WERI-Rb-1 (cell line): ENCODE measurements around the gene DYNC2H1.

ENCODE experiments used
- DNase-seq: peaks from one replicate; pipeline ENCODE4 v3.0.0-alpha.2; 2020
- H3K27ac ChIP-seq: fragments of 250-450 bp; sonication (Bioruptor Pico); 2 replicates; pipeline ENCODE4 v1.5.1; 2020; ENCODE audit warnings: mild to moderate bottlenecking, moderate library complexity
- H3K27me3 ChIP-seq: fragments of 250-450 bp; sonication (Bioruptor Pico); 2 replicates; pipeline ENCODE4 v1.5.1; 2021; ENCODE audit warnings: mild to moderate bottlenecking, low read depth, moderate library complexity; ENCODE audit not compliant: insufficient read depth, severe bottlenecking
- H3K36me3 ChIP-seq: fragments of 250-450 bp; sonication (Bioruptor Pico); 2 replicates; pipeline ENCODE4 v1.5.1; 2020; ENCODE audit warnings: mild to moderate bottlenecking, moderate library complexity
- H3K4me3 ChIP-seq: 2 replicates; pipeline ENCODE4 v1.5.1; 2011; ENCODE audit warnings: low read depth, mild to moderate bottlenecking, control low read depth, low read length
- H3K9me3 ChIP-seq: fragments of 250-450 bp; sonication (Bioruptor Pico); 2 replicates; pipeline ENCODE4 v1.5.1; 2021; ENCODE audit warnings: mild to moderate bottlenecking, moderate library complexity; ENCODE audit not compliant: severe bottlenecking
- CTCF ChIP-seq: IDR thresholded peaks from 2 replicates; pipeline ENCODE4 v1.5.1; 2011; ENCODE audit warnings: low read depth, mild to moderate bottlenecking, control low read depth, inconsistent platforms, low read length

Gene DYNC2H1

DNA sequence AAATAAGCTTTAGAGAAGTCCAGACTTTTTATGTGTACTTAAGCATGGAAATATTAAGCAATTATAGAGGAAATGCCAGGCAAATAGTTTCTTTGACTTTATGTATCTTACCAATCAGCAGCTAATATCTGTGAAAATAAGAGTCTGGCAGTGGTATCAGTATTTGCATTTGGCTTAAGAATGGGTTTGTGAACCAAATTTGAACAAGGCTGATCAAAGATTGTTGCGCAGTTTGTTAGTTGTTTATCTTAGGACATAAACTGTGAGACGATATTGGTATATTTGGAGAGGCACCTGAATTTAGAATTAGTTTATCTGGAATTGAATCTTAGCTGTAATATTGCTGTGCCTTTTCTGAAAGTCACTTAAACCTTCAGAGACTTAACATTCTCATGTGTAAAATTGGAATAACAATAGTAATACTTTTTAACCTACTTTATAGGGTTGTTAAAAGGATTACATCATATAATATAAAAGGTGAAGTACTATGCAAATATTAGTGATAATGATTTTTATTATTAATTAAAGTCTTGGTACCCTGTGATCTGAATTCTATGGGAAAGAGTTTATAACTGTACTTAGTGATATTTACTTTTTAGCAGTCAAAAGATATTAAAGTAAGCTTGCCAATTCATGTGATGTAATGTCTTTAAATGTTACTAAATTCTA, 66.4 kb downstream of the DYNC2H1 start:
- no peak for DNase-seq
- Histone ChIP-seq H3K9me3 (no peaks in the 10 kb centered on the region), H3K27me3 (no peaks in the 10 kb centered on the region), H3K4me3 (no peak overlapping the region), H3K36me3 (no peaks in the 10 kb centered on the region), H3K27ac (no peak overlapping the region)
- TF ChIP-seq CTCF = no peak

DNA sequence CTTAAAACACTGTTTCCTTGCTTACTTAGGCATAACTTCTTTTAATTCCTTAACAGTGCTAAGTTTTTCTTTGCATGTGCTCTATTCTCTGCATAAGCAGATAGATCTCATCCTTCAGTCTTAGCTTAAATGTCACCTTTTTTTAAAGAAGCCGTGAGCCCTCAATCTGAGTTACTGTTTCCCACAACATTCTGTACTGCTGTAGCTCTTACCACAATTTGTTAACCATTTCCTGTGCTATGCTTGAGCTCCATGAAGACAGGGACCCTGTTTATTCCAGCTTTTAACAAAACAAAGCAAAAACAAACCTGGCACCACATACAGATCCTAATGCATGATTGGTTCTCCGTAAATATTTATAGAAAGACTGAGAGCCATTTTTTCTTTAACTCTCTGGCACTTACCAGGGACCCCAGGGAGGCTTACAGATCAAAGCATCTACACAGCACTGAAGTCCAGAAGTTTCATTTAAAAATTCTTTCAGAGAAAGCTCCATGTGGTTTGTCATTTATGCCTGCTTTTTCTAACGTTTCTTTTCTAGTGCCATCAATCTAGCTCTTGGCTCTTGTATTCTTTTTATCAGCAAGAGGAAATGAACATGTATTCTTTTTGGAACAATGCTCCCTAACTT, 74.9 kb downstream of the DYNC2H1 start:
- Histone ChIP-seq H3K4me3 (no peak overlapping the region), H3K9me3 (no peaks in the 10 kb centered on the region), H3K27ac (no peak overlapping the region), H3K27me3 (no peaks in the 10 kb centered on the region), H3K36me3 (no peaks in the 10 kb centered on the region; the same call in 1 of the 2 replicates)
- no peak for DNase-seq
- TF ChIP-seq CTCF = no peak

DNA sequence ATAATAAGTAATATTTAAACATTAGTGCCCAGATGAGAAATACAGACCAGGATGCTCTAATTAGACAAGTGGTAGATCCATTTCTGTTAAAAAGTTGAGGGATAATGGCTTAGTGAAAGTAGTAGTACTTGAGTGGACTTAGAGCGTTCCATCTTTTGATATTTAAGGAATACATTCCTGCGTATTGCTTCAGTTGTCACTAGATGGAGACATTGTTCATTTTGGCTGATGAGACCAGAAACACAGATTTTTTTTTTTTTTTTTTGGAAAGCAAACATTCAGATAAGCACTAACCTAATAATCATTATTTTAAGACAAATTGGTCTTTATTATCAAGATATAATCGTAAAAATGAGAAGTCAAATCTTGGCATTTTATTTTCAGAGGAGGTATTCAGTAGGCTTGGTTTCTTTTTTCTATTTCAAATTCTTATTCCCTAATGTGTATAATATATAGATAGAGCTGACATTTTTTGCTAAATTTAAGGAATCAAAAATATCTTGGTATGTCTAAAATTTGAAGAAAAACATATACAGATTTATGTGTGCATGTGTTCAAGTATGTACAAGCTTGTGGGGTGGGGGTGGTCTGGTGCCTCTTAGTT, 92.9 kb downstream of the DYNC2H1 start:
- Histone ChIP-seq H3K4me3 (no peak overlapping the region), H3K27me3 (no peaks in the 10 kb centered on the region), H3K36me3 (peaks cover 14% of the 10 kb centered on the region), H3K27ac (no peak overlapping the region), H3K9me3 (no peaks in the 10 kb centered on the region)
- DNase-seq = no peak
- 0 out of 2 replicates have a peak, but pooled peaks have one; percentile 30 for TF ChIP-seq CTCF

GRCh38 chr11:103210543-103210942, 101.3 kb downstream of the DYNC2H1 start:
- TF ChIP-seq CTCF = no peak
- H3K36me3 ChIP-seq = no peaks in the 10 kb centered on the region; the same call in 1 of the 2 replicates
- DNase-seq = no peak
- H3K27ac ChIP-seq = no peak overlapping the region
- H3K4me3 ChIP-seq = no peak overlapping the region
- no peaks in the 10 kb centered on the region for H3K27me3 ChIP-seq
- H3K9me3 ChIP-seq = no peaks in the 10 kb centered on the region

DNA sequence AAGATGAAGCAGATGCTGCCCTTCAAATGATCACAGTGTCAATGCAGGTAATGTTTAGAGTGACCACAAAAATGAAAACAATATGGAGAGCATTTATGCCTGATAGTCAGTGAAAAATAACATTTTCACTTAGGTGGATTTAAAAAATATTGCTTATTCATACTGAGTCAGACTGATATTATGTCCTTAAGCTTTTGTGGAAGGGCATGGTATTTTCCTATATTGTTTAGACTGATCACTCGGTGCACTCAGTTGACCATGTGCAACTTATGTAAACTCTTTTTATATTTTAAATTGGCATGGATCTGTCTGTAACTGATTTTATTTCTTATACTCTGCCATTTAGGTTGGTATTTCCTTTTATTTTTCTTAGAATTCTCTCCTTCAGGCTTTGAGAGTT, 106.6 kb downstream of the DYNC2H1 start:
- no peak for TF ChIP-seq CTCF
- H3K4me3 ChIP-seq = no peak overlapping the region
- no peaks in the 10 kb centered on the region for H3K9me3 ChIP-seq
- no peaks in the 10 kb centered on the region for H3K27me3 ChIP-seq
- DNase-seq = no peak
- peaks cover 3% of the 10 kb centered on the region; the same call in 1 of the 2 replicates for H3K36me3 ChIP-seq
- no peak overlapping the region for H3K27ac ChIP-seq
